Astrocyte of the cerebellum (primary cell): Measurements from ENCODE around the gene SHISAL1.

Source experiments
- DNase-seq: peaks from one replicate; pipeline ENCODE4 v3.0.0-alpha.2; 2011; ENCODE audit warnings: low read depth
- H3K4me3 ChIP-seq: 2 replicates; pipeline ENCODE4 v1.5.1; 2011; ENCODE audit warnings: mild to moderate bottlenecking, low read depth, low read length, moderate library complexity
- CTCF ChIP-seq: IDR thresholded peaks from 2 replicates; pipeline ENCODE4 v1.5.1; 2012; ENCODE audit warnings: low read length, low read depth, moderate library complexity, mild to moderate bottlenecking; ENCODE audit errors: missing control alignments
- in situ Hi-C: cut with HindIII; loops from 2 replicates; pipeline ENCODE4 v1.10.0; 2017; ENCODE audit warnings: low sequenced_read_pairs

Gene SHISAL1

DNA sequence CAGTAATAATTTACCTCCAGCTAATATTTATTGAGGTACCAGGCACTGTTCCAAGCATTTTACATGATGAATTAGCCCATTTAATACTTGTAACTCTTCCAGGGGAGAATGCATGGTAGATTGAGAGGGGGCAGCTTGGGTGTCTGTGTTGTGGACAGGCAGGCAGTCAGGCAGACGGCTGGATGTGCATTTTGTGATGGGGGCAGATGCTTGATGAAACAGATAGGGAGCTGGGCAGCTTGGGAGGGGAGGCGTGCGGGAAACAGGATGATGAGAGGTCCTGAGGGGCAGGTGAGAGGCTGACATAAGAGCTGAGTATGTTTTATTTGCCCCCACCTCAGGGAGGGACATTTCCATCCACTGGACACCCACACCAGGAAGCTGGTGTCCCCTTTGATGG is 33.1 kb upstream of the SHISAL1 start:
- no peak for DNase-seq
- TF ChIP-seq CTCF: no peak
- no peak overlapping the region for H3K4me3 ChIP-seq
- in situ Hi-C loops: no loop called here

DNA sequence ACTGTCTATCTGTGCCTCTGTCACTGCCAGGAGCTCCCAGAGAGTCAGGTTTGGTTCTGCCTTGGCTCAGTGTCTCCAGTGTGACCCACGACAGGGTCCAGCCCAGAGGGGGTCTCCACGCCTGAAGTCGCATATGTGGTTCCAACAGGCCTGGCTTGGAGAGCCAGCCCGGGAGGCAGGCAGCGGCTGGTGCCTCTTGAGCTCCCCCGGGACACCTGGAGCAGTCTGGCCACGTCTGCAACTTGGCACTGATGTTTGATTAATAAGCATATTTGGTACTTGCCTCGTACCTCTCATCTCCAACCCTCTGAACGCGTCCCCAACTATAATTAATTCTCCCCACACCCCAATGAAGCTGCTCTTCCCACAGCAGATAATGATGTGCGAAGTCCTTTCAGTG is 31.7 kb upstream of the SHISAL1 start:
- in situ Hi-C loops: no loop called here
- DNase-seq: no peak
- no peak overlapping the region for H3K4me3 ChIP-seq
- TF ChIP-seq CTCF: no peak

DNA sequence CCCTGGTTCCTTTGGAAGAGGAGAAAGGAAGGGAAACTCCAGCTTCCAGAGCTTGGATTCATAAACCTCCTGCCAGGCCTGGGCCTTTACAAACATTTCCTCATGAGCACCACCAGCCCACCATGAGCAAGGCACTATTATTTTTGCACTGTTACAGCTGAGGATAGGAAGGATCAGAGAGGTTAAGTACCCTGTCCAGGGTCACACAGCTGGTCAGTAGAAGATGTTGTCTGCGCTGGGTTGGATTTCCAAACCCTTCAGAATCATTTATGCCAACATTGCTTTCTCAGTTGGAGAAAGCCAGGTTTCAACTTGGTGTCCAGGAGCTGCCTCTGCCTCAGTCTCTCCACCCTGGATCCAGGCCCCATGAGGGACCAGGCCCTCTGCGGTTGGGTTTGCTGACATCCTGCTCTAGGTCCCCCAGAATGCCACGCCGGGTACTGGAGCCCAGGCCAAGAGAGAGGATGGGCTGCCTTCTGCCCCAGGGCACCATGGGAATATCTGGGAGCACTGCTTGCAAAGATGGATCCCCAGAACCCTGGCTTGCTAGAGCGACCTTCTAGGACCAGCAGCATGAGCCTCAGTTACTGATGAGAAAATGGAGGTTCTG is 29.7 kb upstream of the SHISAL1 start:
- no peak overlapping the region for H3K4me3 ChIP-seq
- DNase-seq: no peak
- in situ Hi-C loops: no loop called here
- TF ChIP-seq CTCF: no peak

- DNase-seq: no peak
- in situ Hi-C loops: no loop called here
- no peak overlapping the region for H3K4me3 ChIP-seq
- TF ChIP-seq CTCF: no peak
Measured at GRCh38 chr22:44341431-44342346, 28.9 kb upstream of the SHISAL1 start.

GRCh38 chr22:44340271-44341239 is 27.8 kb upstream of the SHISAL1 start:
- no peak overlapping the region for H3K4me3 ChIP-seq
- in situ Hi-C loops: no loop called here
- no peak for TF ChIP-seq CTCF
- no peak for DNase-seq

DNA sequence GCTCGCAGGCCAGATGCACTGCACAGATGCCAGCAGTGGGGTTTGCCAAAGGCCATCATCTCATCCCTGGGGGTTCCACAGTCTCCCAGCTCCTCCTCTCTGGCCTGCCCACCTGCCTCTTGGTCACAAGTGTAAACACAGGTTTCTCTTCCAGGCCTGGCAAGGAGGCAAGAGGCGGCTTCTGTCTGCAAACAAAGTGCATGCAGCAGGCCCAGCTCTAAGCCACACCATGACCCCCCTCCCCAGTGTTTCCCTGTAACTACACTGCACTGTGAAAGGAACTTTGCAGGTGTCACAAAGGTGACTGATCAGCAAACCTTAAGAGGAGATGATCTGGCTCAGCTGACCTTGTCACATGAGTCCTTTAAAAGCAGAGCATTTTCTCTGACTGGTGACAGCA is 26.2 kb upstream of the SHISAL1 start:
- H3K4me3 ChIP-seq: no peak overlapping the region
- no peak for TF ChIP-seq CTCF
- no peak for DNase-seq
- in situ Hi-C loops: no loop called here
